ENCODE measurements around the gene MAN2A2.

- TF ChIP-seq GATA2 (IDR thresholded peaks at IDR 0.05; ENCODE audit: low read depth, low read length), result no peak
- TF ChIP-seq GATA3 (IDR thresholded peaks at IDR 0.05; ENCODE audit: low read depth, low read length), result no peak
Observed at GRCh38 chr15:90954712-90955623, 51.9 kb downstream of the MAN2A2 start, which contains the start of gene RCCD1.

All from SH-SY5Y (cell line).